Measurements from ENCODE around the gene DMRT2.

- no peak for TF ChIP-seq CTCF (IDR thresholded peaks at IDR 0.05)
- no peak for TF ChIP-seq POLR2A (IDR thresholded peaks at IDR 0.05)
Measured at GRCh38 chr9:1053986-1054425, 3.8 kb downstream of the DMRT2 start.
